Measurements from ENCODE around the gene PSMA5. TPM values are rescaled to one million over a fixed set of nuclear protein-coding genes. Genes with fewer than 3 reads are reported as not detected.
"Not testable (repeated sequence)": the region's sequence is repeated elsewhere in the genome, so short reads cannot be mapped to it uniquely, and the experiment has no call there.

PSMA5 gene
- total RNA-seq, 1 experiment from 2014 or later: 169 TPM

DNA sequence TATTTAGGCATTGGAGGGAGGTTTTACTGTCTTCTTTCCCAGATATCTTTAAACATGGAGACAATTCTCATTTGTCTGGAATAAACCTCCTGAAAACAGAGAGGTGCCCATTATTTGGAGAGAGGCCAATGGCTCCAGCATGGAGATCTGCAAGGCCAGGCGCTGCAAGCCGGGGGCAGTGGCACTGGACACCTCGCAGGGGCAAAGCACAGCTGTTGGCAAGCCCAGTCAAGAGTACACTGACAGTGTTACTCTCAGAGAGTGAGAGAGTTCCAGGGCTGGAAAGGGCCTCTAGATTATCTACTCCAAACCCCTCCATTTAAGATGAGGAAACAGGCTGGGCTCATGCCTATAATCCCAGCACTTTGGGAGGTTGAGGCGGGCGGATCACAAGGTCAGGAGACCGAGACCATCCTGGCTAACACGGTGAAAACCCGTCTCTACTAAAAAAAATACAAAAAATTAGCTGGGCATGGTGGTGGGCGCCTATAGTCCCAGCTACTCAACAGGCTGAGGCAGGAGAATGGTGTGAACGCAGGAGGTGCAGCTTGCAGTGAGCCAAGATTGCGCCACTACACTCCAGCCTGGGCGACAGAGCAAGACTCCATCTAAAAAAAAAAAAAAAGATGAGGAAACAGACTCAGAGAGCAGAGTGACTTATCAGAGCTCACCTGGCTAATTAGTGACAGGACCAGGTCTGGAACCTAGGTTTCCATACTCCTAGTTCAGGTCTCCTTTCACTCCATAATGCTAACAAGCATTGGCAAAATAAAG is 47.2 kb upstream of the PSMA5 start:
- BruUV-seq (replicated peaks); H3K9me2 ChIP-seq (ENCODE audit: insufficient read depth); H3K9me3 ChIP-seq (ENCODE audit: control insufficient read depth in 1 of 2, insufficient read depth in 1 of 2, low read depth in 1 of 2, low read length in 2 of 2); H3K4me3 ChIP-seq (replicated peaks in 1 of 2; ENCODE audit: low read depth in 1 of 2, low read length in 2 of 2); DNase-seq (ENCODE audit: low read depth, low spot score); H3K4me2 ChIP-seq (ENCODE audit: low read length); ATAC-seq; H4K20me1 ChIP-seq (ENCODE audit: insufficient read depth); H3K9ac ChIP-seq (ENCODE audit: low read length); H2AFZ ChIP-seq (ENCODE audit: low read depth, low read length, poor library complexity, severe bottlenecking); intact Hi-C loops (cut with micrococcal nuclease); POLR2A ChIA-PET; H3K36me3 ChIP-seq (ENCODE audit: control insufficient read depth in 1 of 2, insufficient read depth in 2 of 2, low read length in 2 of 2); H3K27ac ChIP-seq (ENCODE audit: low read depth, low read length); H3K79me2 ChIP-seq (ENCODE audit: insufficient read depth, low read length): not testable (repeated sequence)
- Histone ChIP-seq H3K27me3 (ENCODE audit: insufficient read depth, low read length) (peaks cover 34% of the 10 kb centered on the region), H3K4me1 (ENCODE audit: control insufficient read depth in 1 of 2, insufficient read depth in 2 of 2, low read length in 2 of 2) (peaks cover 3 to 11% of the 10 kb centered on the region in 2 experiments; a peak in 3 of 4 replicates)
- ChIA-PET CTCF (interaction anchor here (0.8 kb wide), 1 partner anchor 17 kb away, joined by 4 read pairs; no protein-coding TSS in a partner anchor), RAD21 (ENCODE audit: low non-redundant PET in 1 of 2, low total read pairs in 2 of 2, uncharacterized antibody in 2 of 2, unreplicated experiment in 2 of 2) (interaction anchor here in 1 of 2 experiments (0.7 kb wide), 1 partner anchor 10 kb away, joined by 4 read pairs; no protein-coding TSS in a partner anchor)

DNA sequence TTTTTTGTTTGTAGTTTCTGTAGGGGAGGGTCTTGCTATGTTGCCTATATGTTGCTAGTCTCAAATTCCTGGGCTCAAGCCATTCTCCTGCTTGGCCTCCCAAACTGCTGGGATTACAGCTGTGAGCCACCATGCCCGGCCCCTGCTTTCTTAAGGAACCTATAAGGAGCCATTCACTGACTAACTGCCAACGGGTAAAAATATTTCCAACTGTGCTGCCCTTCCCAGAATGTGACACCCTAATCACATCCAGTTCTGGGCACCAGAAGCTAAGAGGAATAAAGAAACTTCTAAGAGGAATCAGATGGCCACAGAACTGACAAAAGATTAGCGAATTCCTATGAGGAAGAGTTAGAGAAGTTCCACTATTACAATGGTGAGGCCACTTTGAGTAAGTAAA is 46.5 kb upstream of the PSMA5 start:
- Histone ChIP-seq H3K27ac (ENCODE audit: low read depth, low read length) (no peak overlapping the region), H3K36me3 (ENCODE audit: control insufficient read depth in 1 of 2, insufficient read depth in 2 of 2, low read length in 2 of 2) (no peaks in the 10 kb centered on the region), H3K9me3 (ENCODE audit: control insufficient read depth in 1 of 2, insufficient read depth in 1 of 2, low read depth in 1 of 2, low read length in 2 of 2) (no peaks in the 10 kb centered on the region), H3K79me2 (ENCODE audit: insufficient read depth, low read length) (no peaks in the 10 kb centered on the region), H2AFZ (ENCODE audit: low read depth, low read length, poor library complexity, severe bottlenecking) (no peak overlapping the region), H3K4me3 (replicated peaks in 1 of 2; ENCODE audit: low read depth in 1 of 2, low read length in 2 of 2) (no peak overlapping the region), H3K4me2 (ENCODE audit: low read length) (no peak overlapping the region), H4K20me1 (ENCODE audit: insufficient read depth) (no peaks in the 10 kb centered on the region), H3K9ac (ENCODE audit: low read length) (no peak overlapping the region), H3K27me3 (ENCODE audit: insufficient read depth, low read length) (peaks cover 34% of the 10 kb centered on the region), H3K4me1 (ENCODE audit: control insufficient read depth in 1 of 2, insufficient read depth in 2 of 2, low read length in 2 of 2) (peaks cover 2 to 9% of the 10 kb centered on the region in 2 experiments; a peak in 3 of 4 replicates), H3K9me2 (ENCODE audit: insufficient read depth) (no peaks in the 10 kb centered on the region)
- no peak for TF ChIP-seq EGR1 (IDR thresholded peaks at IDR 0.05; ENCODE audit: low read depth)
- ChIA-PET CTCF (no interaction called here), RAD21 (ENCODE audit: low non-redundant PET in 1 of 2, low total read pairs in 2 of 2, uncharacterized antibody in 2 of 2, unreplicated experiment in 2 of 2) (no interaction called here), POLR2A (no interaction called here)
- BruUV-seq (replicated peaks): no TSS peak
- no peak for ATAC-seq
- intact Hi-C loops (cut with micrococcal nuclease): no loop called here
- DNase-seq (ENCODE audit: low read depth, low spot score): no peak

All from HCT116 (cell line).